GM10847 (cell line): ENCODE results near the gene TNPO3.

Experiments used
- POLR2A ChIP-seq: IDR thresholded peaks from 2 replicates; pipeline ENCODE4 v1.6.1; 2011; ENCODE audit not compliant: insufficient read length; ENCODE audit errors: extremely low read depth

The TNPO3 gene

DNA sequence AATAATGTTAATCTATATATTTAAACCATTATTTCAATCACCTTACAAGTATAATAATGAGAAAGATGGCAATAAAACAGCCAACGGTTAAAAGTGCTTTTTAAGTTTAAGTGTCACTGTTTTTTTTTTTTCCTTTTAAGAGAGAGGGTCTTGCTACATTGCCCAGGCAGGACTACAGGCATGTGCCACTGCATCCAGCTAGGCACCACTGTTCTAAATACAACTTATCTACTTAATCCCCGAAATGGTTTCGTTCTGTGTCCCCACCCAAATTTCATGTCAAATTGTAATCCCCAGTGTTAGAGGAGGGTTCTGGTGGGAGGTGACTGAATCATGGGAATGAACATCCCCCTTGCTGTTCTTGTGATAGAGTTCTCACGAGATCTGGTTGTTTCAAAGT, 49.7 kb downstream of the TNPO3 start:
- TF ChIP-seq POLR2A = no peak

GRCh38 chr7:128997181-128997580, 57.7 kb downstream of the TNPO3 start:
- TF ChIP-seq POLR2A = no peak

DNA sequence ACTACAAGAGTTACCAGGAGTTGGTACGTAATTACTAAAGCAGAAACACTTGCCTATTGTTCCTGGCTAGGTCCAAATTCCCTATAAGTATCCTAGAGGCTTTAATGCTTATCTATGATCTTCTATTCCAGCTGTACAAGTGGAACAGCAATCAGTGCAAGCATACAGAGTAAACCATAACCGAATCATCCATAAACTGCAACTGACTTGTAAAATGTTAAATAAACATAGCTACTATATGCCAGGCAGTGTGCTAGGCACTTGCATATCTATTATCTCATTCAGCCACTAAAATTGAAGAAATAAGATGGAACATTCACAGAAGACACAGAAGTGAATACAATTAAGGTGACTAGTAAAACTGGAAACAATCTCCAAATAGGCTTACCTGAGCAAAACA, 61.5 kb downstream of the TNPO3 start:
- no peak for TF ChIP-seq POLR2A

DNA sequence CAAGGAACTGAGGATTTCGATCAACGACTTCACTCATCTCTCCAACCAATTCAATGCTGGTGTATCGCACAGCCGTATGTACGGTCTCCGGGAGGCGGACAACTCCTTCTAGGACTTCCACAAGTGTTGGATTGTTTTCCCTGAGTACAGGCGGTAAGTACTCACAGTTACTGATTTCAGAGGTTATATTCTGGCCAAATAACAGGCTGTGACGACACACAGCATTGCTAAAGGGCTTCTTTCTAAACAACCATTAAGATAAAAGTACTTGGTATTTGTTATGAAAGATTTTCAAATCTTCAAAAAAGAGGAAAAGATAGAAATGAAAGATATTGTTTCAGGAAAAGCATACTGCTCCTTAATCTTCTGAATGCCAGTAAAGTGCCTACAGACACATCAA, 65.0 kb downstream of the TNPO3 start:
- TF ChIP-seq POLR2A = no peak

DNA sequence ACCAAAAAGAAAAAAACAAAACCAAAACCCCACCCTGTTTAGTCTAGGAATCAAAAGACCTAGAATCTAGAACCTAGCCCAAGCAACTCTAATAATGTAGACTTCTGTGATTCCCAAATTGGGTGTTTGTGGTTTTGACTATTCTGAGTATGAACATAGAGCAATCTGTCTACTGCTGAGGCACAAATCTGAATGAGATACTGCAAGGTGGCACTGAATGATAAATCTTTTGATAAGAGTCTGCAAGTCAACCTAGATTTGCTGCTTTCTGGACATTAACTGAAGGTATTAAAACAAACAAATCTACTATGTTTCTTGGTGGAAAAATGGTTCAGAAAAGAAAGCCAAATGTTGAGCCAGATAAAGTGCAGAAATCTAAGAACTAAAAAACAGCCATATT, 66.5 kb downstream of the TNPO3 start:
- TF ChIP-seq POLR2A = no peak

DNA sequence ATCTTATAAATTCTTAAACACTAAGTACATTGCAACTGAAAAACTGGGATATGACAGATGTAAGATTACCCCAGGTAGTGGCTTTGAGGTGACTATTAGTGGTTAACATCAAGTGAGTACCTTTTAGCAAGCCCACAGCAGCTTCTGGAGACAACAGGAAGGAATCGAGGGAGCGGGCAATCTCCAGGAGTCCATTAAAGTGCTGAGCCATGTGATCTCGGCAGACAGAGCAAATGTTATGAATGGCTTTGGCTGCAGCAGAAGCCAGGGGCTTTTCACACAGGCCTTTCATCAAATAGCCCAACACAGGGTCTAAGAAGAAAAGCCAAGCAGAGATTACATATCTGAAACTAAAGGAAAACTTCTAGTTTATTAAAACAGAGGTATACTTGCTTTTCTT, 68.3 kb downstream of the TNPO3 start:
- no peak for TF ChIP-seq POLR2A

DNA sequence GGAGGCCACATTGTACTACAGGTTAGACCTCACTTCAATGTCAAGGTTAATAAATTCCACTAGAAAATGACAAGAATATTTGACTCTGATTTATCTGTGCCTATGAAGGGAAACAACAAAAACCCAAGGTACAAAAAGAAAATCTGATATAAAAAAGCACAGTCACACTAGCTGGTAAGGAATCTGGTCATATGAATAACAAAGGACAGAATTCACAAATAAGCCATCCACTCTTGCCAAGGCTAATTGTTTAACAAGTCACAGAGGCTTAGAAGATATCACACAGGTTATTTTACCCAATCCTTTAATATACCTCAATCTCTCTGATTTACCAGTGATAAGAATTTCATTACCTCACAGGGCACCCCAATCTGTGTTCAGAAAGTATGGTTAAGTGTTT, 69.3 kb downstream of the TNPO3 start:
- TF ChIP-seq POLR2A = no peak

GRCh38 chr7:128982105-128982504, 72.8 kb downstream of the TNPO3 start:
- no peak for TF ChIP-seq POLR2A

DNA sequence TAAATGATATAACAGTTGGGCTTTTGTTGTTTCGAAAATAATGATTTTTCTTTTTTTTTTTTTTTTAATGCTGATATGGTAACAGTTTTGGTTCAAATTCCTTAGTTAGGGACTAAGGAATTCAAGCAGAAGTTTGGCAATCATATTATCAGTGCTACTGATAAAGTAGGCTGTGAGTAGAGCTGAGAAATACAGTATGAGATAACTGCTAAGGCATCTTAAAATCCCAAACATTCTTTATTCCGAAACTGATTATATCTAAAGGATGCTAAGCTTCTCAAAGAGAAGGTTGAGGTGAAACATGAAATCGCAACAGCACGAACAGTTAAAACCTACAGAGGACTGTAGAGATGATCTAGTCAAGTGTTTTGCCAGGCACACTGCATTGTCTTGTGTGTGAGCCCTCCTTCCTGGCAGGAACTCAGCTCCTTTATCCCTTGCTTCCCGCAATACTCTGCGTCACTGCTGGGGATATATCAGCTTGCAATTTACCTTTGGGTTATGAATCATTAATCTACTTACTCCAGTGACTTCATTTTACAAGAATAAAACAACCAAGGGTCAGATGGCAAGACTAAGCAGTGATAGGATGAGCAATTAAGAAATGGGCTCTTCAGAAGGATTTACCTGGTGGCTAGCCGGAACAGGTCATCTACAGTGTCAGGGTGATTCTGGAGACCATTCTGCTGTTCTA, 80.5 kb downstream of the TNPO3 start:
- TF ChIP-seq POLR2A = no peak

DNA sequence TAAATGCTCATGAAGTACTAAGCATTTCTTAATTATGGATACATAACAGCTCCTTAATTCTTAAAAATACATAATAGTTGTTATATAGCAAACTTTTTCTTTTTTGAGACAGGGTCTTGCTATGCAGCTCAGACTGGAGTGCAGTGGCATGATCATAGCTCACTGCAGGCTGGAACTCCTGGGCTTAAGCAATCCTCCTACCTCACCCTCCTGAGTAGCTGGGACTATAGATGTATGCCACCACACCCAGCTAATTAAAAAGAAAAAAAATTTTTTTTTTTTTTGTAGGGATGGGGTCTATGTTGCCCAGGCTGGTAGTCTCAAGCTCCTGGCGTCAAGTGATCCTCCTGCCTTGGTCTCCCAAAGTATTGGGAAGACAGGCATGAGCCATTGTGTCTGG, 86.3 kb downstream of the TNPO3 start:
- no peak for TF ChIP-seq POLR2A

DNA sequence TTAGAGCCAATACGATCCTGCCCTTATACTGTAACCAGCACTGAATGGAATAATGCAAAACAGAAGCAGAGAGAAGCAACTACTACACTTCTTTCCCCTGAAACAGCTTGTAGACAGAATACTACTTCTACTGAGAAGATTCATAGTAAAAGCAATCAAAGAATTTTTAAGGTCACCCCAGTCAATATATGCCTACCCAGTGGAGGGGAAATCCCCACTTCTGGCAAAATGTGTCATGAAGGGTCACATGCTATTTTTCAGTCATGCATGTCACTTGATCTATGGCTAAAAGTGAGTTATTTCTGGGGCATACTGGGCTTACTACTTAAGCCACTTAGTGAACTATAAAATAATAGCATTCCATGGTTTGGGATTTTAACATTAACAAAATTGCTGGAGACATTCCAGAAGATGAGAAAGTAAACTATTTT, 91.6 kb downstream of the TNPO3 start:
- no peak for TF ChIP-seq POLR2A

DNA sequence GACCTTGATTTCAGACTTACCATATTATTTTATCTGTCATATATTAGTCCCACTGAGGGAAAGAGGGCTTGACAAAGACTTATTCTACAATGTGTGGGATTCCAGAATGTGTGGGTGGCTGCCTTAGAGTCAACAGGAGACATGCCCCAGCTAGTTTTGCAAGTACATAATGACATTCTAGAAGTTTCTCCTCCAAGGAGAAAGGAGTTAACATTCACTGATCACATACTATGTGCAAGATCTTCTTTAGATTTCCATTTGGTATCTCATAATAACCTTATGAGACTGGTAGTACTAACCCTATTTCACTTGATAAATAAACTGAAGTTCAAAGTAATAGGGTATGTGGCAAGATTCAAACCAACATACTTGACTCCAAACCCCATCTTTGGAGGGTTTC, 92.0 kb downstream of the TNPO3 start:
- TF ChIP-seq POLR2A = no peak

DNA sequence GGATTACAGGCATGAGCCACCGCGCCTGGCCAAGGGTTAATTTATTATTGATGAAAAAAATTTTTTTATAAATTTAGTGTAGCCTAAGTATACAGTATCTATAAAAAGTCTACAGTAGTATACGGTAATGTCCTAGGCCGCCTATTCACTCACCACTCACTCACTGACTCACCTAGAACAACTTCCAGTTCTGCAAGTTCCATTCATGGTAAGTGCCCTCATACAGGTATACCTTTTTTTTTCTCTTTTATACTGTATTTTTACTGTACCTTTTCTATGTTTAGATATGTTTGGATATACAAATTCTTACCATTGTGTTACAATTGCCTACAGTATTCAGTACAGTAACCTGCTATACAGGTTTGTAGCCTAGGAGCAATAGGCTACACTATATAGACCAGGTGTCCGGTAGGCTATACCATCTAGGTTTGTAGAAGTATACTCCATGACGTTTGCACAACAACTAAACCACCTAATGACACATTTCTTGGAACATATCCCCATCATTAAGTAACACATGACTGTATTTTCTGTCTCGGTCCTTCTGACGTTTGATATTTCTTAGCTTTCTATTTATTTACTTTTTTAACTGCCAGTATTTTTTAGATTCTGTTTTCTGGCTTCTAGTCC, 93.8 kb downstream of the TNPO3 start:
- TF ChIP-seq POLR2A = no peak

- no peak for TF ChIP-seq POLR2A
These were observed 95.6 kb downstream of the TNPO3 start for GRCh38 chr7:128959296-128959695.

GRCh38 chr7:128955981-128956380, 98.9 kb downstream of the TNPO3 start:
- TF ChIP-seq POLR2A = no peak

DNA sequence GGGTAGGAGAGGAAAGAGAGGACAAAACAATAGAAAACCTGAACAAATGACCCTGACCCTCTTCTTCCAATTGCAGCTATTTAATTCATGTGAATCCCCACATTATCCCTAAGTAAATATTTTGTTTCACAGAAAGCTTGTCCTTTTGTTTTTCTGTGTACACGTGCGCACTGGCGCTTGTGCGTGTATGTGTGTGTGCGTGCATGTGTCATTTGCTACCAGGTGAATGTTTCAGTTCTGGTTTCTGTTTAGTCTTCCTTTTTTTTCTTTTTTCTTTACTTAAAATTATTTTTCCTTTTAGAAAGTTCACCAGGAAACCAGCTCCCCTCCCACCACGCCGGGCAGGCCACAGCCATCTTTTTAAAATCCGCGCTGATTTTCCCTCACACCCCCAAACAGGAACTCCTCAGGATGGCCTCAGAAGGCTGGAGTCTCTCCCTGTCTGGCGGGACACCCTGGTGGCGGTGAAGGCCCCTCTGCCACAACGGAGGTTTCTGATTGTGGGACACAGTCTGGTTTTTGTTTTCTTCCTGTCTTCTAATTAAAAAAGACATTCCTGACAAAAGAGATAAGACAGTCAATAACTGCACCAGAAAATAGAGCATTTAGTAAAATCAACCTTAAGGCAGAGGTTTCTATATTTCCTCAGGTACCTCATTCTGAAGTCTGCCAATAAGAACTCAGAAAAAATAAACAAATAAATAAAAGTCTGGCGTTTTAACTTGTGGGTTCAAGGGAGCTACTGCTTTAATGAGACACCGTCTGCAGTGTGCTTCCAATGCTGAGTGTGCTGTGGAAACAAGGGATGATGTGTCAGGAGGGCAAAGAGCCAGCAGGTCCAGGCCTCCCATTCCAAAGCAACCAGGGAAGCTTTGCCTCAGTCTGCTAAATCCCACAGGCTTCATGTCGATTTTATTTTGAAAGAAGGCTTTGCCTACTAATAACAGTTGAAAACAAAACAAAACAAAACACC, 99.8 kb downstream of the TNPO3 start:
- no peak for TF ChIP-seq POLR2A
